ENCODE data around the gene PRM2.
A peak's percentile ranks its signal among the peaks of the same experiment; 100 is the strongest.

The PRM2 gene

DNA sequence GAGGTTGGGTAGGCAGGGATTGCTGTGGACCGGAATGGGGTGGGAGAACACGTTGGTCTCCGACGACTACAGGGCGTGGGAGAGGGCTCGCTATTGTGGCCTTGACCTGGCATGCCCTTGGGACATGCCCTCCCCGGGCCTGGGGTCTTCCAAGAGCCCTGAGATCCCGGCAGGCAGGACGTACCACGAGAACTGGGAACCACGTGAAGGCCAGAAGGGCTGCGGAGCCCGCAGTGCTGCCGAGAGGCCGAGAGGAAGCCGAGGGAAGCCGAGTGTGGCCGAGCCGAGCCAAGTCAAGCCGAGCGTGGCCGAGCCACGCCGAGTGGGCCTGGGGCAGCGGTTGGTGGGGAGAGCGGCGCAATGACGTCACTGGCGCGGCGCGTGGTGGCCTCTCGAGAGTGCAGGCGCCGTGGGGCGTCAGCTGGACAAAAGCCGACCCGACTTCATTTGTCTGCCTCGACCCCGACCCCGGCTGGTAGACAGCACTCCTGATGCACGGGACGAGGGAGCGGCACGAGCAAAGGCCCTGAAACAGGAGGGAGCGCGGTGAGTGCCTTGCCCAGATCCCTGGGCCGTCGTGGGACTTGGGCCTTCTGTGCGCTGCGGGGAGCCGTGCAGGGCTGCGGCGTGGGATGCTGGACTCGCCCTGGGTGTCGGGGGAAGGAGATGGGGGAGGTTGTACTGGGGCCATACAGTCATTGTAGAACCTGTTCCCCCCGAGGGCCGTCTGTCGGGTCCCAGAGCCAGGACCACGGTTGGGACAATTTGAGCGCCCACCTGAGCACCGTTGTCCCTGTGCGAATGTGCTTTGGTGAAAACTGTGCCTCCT is 26.8 kb downstream of the PRM2 start:
- no peak for DNase-seq (ENCODE audit: low read depth in 3 of 3)

DNA sequence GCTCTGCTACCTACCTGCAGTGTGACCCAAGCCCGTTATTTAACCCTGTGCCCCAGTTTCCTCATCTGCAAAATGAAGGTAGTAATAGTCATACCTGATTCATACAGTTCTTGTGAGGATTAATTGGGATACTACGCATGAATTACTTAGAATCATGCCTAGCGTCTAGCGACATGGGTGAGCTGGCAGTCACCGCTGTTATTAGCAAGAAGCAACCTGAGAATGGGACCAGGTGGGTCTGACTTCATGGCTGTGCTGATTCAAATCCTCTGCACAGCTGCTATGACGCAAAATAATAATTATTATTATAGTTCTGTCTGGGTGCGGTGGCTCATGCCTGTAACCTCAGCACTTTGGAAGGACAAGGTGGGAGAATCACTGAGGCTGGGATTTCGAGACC is 28.1 kb downstream of the PRM2 start:
- no peak for DNase-seq (ENCODE audit: low read depth in 3 of 3)

DNA sequence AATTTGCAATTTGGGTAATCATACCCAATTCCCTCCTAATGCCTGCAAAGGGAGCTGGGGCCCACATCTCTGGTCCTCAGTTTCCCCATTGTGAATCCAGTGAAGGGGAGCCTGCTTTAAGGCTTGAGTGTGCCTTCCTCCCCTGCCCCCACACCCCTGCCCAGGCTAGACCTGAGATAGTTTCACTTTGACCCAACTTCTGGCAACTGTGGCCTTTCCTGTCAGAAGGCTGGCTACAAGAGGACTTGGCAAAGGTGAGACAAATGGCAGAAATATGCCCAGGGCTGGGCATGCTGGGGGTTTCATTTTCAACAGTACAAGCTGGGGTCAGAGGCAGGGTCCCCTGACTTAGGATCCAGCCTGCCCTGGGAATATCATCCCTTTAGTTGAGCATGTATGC is 30.3 kb downstream of the PRM2 start:
- DNase-seq (ENCODE audit: low read depth in 3 of 3), result no peak

DNA sequence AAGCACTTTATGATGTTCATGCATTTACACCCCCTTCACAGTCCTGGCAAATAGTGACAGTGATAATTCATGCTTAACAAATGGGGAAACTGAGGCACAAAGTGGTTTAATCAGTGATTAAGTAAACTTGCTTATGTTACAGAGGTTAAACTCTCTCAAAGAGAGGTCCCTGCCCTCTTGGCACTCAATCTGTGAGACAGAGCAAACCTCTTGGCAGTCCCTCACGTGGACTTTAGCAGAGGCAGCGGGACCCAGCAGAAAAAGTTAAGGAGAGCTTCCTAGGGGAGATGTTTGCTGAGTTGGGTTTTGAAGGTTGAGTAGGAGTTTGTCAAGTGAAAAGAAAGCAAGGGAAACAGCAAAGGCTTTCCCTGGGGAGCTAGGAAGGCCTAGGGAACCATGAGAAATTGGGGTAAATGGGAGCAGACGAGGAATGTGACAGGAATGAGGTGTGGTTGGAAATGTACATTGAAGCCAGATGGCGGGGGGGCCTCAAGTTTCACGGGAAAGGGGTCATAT is 31.0 kb downstream of the PRM2 start:
- DNase-seq (ENCODE audit: low read depth in 3 of 3), result no peak

DNA sequence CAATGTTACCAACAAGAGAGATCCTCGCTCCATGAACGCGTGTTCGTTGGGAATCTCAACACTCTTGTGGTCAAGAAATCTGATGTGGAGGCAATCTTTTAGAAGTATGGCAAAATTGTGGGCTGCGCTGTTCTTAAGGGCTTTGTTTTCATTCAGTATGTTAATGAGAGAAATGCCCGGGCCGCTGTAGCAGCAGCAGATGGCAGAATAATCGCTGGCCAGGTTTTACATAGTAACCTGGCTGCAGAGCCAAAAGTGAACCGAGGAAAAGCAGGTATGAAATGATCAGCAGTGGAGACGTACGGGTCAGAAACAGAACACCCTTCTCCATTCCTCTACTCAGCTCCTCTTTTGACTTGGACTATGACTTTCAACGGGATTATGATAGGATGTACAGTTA is 33.6 kb downstream of the PRM2 start:
- DNase-seq (ENCODE audit: low read depth in 3 of 3), result no peak

DNA sequence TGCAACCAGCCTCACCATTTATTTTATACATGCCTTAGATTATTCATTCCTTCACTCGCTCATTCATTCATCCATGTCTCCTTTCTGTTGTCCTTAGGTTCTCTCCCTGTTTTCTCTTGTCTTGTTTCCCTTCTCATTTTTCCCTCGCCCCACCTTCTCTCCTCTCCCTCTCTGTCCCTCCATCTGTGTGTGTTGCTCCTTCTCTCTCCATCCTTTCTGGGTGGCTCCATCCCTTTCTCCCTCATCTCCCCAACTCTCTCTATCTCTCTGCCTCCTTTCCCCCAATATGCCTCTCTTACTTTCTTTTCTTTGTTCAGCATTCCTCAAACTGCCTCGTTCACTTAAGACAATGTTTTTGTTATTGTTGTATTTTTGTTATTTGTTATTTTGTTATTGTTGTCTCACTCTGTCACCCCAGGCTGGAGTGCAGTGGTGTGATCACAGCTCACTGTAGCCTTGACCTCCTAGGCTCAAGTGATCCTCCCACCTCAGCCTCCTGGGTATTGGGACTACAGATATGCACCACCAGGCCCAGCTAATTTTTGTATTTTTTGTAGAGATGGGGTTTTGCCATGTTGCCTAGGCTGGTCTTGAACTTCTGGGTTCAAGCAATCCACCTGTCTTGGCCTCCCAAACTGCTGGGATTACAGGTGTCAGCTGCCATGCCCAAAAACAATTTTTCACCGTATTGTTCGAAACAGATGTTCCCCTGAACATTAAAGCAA is 34.6 kb downstream of the PRM2 start:
- no peak for DNase-seq (ENCODE audit: low read depth in 3 of 3)

DNA sequence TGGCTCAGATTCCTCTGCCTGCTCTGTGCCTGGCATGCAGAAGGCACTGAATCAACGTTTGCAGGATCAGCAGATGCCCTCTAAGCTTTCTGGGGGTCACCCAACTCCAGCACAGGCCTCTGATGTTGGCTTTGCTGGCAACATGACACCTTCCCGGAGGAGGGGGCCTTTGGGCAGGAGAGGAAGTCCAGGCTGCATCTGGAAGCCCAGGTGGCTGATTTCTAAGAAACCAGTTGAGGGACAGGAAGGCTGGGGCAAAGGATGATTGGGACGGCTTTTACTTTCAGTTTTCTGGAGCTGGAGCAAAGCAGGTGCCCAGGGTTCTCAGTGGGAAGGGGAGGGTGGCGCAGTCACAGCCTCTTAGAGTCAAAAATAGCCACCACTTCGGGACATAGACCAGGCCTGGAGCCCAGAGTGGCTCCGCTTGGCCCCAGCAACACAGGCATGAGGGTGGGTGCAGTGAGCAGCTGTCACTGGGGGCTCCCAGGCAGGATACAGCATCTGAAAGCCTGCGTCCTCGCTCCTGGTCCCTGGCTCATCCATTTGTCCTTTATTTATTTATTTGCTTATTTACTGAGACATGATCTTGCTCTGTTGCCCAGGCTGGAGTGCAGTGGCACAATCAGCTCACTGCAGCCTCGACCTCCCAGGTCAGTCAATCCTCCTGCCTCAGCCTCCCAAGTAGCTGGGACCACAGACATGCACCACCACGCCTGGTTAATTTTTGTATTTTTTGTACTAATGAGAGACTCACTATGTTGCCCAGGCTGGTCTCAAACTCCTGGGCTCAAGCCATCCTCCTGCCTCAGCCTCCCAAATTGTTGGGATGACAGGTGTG is 35.4 kb downstream of the PRM2 start:
- no peak for DNase-seq (ENCODE audit: low read depth in 3 of 3)

DNA sequence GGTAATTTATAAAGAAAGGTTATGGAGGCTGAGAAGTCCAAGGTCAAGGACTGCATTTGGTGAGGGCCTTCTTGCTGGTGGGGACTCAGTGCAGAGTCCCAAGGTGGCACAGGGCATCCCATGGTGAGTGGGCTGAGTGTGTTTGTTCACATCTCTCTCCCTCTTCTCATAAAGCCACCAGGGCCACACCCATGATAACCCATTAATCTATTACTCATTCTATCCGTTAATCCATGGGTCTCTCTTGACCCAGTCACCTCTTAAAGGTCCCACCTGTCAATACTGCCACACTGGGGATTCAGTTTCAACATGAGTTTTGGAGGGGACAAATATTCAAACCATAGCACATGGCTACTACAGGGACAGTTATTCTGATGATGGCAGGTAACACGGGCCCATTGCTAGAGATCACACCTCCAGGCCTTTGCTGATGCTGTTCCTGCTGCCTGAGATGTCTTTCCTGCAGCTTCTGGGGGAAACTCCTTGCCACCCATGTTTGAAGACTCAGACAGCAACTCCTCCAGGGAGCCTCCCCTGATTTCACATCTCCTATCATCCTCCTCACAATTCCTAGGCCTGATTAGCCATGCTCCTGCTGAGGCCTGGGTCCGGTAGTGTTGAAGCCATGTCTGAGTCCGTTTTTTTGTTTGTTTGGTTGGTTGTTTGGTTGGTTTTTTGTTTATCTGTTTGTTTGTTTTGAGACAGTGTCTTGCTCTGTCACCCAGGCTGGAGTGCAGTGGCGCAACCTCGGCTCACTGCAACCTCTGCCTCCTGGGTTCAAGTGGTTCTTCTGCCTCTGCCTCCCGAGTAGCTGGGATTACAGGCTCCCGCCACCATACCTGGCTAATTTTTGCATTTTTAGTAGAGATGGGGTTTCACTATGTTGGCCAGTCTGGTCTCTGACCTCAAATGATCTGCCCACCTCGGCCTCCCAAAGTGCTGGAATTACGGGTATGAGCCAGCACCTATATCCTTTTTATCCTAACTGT is 36.3 kb downstream of the PRM2 start:
- no peak for DNase-seq (ENCODE audit: low read depth in 3 of 3)

DNA sequence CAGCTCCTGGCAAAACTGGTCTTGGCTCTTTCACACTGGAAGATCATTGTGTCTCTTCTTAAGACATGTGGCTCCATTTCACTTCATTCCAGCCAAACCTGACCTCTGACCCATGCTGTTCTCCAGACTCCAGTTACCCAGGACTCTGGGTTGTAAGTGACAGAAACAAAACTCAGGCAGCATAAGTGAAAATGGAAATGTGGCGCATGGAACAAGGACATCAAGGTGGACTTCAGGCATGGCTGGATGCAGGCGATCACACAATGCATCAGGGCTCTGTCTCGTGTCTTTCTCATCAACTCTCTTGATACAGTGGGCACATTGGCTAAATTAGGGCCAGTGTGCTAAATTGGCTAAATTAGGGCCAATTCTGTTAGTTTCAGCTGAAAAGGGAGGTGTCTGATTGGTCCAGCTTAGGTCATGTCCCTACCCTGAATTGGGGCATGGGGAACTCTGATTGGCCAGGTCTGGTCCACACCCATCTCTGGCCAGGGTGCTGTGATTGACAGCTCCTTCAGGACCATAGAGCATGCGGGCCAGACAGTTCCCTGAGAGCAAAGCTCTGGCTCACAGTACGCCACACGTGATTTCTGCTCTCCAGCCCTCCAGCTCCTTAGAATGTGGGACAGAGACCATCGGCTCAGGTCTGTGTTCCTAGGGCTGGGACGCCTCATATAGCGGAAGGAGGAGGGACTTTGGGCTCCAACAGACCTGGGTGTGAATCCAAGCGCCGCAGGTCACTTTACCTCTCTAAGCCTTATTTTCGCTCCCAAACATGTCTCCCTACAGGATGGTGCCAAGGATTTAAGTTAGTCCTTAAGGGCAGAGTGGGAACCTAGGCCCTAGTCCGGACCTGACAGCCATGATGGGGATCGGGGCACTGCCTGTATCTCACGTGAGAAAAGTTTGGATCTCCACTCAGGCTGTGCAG is 37.7 kb downstream of the PRM2 start:
- no peak for DNase-seq (ENCODE audit: low read depth in 3 of 3)

DNA sequence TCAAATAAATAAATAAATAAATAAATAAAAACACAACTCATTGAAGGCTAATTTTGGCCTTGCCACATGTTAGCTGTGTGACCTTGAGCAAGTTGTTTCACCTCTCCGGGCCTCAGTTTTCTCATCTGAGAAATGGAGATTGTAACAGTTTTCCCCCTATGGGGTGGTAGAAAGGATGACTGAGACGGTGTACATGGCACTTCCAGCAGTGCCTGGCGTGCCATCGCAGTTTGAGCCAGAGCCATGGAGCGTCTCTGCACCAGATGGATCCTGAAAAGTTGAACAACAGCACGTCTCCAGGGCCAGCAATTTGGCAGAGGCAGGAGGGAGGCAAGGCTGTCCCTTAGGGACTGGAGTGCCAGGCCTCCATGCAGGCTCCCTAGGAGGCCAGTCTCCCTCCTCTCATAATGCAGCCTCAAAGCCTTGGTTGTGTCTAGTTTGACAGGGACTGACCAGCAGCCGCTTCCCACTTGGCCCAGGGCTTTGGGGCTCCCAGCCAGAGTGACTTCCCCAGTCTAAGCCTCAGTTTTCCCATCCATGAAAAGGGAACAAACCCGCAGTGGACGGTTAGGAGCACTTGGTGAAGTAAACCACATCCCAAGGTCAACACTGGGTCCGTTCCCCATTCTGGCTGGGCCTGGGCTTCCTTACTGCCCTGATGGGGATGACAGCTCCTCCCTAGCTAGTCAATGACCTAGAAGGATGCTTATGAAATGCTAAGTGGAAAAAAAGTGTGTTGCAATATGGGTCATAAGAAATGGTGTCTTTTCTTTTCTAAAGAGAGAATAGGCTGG is 39.6 kb downstream of the PRM2 start:
- no peak for DNase-seq (ENCODE audit: low read depth in 3 of 3)

DNA sequence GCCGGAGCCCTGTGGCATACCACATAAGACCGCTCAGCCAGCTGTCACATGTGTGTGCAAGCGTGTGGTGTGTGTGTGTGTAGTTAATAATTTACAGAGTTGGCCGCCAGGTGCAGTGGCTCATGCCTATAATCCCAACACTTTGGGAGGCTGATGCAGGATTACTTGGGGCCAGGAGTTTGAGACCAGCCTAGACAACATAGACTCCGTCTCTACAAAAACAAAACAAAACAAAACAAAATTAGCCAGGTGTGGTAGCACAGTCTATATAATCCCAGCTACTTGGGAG is 40.6 kb downstream of the PRM2 start:
- DNase-seq (ENCODE audit: low read depth in 3 of 3), result no peak

DNA sequence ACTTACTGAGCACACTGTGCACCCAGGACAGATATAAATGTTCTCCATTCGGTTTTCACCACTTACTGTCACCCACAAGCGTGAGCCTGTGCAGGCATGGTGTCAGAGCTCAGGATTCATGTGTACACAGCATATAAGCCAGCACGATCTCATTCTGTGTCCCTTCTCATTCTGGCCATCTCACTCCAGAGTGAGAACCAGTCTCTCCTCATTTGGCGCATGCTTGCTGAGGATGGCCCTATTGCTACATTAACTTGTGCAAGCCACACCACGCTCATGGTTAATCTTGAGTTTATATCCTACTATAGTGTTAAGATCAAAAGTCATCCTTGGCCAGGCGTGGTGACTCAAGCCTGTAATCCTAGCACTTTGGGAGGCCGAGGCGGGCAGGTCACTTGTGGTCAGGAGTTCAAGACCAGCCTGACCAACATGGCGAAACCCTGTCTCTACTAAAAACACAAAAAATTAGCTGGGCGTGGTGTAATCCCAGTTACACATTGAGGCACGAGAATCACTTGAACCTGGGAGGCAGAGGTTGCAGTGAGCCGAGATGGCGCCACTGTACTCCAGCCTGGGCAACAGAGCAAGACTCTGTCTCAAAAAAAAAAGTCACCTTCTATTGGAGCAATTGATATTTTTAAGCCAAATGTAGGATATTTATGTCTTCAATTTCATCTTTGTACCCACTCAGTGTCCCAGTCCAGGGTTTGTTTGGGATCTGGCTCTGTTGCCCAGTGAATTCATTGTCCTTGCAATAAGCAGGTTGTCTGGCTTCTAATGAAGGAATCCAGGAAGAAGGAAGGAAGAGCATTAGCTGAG is 41.2 kb downstream of the PRM2 start:
- no peak for DNase-seq (ENCODE audit: low read depth in 3 of 3)

DNA sequence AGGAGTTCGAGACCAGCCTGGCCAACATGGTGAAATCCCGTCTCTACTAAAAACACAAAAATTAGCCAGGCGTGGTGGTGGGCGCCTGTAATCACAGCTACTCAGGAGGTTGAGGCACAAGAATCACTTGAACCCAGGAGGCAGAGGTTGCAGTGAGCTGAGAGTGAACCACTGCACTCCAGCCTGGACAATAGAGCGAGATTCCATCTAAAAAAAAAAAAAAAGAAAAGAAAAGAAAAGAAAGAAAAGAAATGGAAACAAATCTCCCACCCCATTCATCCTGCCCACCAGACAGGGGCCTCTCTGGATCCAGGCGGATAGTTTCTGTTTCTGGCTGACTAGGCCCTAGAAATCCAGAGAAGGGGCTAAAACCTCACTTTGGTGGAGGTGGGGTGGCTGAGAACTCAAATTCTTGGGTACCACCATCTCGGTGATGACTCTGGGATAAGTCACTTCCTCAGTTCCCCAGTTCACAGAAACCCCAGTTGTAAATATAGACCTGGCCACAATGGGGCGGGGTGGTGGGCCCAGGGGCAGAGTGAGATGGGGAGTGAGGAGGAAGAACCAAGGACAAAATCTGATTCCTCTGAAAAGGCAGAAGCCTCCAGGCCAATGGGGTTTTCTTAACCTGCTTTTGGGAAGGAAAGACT is 42.4 kb downstream of the PRM2 start:
- peak in 2 of 3 experiments; percentile 61 to 64 for DNase-seq (ENCODE audit: low read depth in 3 of 3)

DNA sequence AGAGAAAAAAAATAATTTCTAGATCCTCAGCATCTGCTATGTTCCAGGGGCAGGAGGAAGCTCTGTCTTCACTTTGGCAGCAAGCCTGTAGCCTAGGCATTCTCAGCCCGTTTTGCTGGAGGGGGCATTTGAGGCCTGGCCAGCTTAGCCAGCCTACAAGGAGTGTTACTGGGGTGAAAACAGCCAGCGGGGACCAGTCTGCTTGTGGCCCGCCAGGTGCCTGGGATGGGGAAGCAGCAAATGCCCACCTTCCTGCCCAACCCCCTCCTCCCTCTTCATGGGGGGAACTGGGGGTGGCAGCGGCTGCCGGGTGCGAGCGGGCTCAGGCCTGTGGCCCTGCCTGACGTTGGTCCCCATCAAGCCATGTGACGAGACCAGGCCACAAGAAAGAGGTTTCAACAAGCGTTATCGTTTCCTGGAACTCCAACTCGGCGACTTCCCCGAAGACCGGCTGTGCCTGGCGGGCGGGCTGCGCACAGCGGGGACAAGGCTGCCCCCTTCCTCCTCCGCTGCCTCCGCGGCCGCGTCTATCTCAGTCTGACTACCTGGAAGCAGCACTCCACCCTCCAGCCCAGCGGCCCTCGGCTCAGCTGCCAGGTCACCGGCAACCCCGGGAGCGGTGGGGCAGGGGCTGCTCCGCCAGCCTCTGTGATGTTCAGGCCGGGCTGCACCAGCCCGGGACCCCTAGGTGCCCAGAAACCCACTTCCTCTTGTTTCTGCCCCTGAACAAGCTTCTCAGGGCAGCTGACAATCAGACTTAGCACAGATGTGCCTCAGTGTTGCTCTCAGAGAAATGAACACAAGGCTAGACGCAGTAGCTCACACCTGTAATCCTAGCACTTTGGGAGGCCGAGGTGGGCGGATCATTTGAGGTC is 43.2 kb downstream of the PRM2 start:
- peak; percentile 71 to 85 (median 76) for DNase-seq (ENCODE audit: low read depth in 3 of 3)

DNA sequence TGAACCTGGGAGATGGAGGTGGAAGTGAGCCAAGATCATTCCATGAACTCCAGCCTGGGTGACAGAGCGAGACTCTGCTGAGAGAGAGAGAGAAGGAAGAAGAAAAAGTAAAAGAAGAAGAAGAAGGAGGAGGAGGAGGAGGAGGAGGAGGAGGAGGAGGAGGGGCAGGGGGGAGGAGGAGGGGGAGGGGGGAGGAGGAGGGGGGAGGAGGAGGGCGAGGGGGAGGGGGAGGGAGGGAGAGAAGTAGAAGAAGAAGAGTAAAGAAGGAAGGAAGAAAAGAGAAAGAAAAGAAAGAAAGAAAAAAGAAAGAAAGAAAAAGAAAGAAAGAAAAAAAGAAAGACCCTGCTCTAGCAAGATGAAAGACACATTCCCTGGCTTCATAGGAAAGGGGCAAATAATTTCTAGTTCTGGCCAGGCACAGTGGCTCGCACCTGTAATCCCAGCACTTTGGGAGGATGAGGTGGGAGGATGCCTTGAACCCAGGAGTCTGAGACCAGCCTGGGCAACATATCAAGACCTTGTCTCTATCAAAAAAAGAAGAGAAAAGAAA is 43.9 kb downstream of the PRM2 start:
- no peak for DNase-seq (ENCODE audit: low read depth in 3 of 3)

DNA sequence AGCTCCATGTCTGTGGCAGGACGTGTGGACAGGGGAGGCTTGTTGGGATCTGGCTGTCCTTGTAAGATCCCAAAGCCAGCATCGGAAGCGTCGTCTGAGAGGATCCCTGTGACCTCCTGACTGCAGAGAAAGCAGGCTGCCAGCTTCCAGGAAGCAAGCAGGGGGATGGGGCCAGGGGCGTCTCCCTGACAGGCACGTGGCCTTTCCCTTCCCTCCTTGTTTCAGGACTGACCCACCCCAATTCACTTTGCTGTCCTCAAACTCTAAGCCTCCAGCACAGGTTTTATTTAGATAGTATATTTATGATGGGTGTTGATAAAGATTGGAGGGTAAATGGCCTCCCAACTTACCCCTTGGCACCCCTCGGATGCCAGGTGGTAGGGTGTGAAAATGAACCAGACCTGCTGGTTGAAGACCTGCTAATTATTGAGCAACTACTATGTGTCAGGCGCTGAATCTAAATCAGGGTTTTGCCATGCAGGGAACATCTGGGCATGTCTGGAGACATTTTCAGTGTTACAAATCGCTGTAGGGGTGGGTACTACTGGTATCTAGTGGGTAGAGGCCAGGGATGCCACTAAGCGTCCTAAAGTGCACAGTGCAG is 44.8 kb downstream of the PRM2 start:
- DNase-seq (ENCODE audit: low read depth in 3 of 3), result no peak
